Central memory CD4-positive, alpha-beta T cell (primary cell): ENCODE data around the gene TMEM134.
A peak's percentile ranks its signal among the peaks of the same experiment; 100 is the strongest.

Experiments
- DNase-seq: peaks from one replicate; pipeline ENCODE4 v3.0.0; 2022

TMEM134 gene

DNA sequence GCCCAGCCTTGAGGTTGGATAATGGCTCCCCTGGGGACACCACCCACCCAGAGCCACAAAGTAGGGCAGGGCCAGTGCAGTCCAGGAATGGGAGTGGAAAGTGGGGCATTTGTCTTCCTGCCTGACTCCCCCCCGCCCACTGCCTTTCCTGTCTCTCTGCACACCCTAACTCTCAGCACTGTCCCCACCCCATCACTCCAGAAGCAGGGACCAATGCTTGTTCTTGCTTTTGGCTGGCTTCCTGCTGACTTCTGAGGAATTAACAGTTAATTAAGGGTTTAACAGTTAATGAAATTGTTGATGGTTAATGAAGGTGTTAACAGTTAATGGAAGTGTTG, 31.4 kb upstream of the TMEM134 start:
- no peak for DNase-seq

DNA sequence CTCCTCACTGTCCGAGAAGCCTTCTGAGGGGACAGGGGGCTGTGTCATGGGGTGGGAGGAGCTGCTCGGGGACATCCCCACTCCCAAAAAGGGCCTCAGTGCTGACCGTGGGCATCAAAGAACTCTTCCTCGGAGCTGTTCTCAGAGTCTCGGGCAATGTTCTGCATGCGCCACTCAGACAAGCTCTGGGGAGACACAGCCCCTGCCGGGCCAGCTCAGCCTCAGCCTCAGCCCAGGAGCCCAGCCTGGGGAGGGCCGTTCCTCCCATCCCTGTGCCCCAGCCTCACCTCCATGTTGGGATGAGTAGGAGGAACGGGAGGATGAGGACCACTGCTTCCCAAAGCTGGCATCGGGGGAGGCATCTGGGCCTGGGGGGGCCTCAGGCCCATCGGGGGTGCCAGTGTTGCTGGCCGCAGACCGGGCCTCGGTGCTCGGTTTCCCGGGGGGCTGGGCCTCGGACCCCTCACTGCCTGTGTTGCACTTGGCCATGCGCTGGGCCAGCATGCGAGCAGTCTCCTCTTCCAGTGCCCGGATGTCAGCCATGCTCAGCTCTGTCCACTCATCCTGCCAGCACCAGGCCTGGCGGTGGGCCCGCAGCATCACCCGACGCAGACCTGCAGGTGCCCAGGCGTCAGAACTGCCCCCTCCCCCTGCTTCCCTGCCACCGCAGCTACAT, 30.9 kb upstream of the TMEM134 start:
- no peak for DNase-seq

DNA sequence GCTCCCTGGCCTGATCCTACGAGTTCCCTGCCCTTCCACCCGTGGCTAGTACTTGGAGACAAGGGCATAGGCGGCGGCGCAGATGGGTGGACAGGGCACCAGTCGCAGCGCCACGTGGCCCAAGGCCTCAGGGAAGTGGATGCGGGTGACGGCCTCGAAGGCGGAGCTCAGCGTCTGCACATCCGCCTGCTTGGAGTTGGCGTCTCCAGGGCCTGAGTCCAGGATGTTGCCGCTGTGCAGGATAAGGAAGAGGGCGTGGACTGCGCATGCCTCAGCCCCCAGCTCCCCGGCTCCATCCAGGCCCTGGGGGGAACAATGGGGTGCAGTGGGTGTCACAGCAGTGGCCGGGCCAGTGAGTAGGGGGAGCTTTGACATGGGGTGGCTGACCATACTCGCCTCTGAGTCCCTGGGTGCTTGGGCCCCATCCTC, 29.5 kb upstream of the TMEM134 start:
- no peak for DNase-seq

DNA sequence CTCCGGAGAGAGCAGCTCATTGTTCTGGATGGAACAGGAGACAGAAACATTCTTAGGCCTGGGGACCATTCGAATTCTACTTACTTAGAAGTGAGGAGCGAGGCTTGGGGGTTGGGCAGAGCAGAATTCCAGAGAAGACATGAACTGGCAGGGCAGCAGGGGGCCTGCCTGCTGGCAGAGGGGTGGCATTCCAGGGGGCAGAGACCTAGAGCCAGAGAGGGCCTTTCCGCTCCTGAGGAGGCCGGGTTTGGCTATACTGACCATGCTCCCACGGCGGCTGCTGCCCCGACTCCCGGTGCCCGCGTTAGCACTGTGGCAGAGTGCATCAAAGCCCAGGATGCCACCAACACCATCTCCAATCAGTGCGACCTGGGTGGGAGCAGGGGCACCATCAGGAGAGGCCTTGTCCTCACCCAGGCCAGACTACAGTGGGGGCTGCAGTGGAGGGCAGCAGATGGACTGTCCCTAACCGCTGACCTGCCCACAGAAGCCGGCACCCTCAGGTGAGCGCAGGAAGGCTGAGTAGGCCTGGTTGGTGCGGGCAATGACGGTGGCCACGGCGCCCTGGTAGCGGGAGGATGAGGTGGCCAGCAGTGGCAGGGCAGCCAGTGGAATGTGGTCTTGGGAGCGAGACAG, 28.7 kb upstream of the TMEM134 start:
- DNase-seq, result no peak

DNA sequence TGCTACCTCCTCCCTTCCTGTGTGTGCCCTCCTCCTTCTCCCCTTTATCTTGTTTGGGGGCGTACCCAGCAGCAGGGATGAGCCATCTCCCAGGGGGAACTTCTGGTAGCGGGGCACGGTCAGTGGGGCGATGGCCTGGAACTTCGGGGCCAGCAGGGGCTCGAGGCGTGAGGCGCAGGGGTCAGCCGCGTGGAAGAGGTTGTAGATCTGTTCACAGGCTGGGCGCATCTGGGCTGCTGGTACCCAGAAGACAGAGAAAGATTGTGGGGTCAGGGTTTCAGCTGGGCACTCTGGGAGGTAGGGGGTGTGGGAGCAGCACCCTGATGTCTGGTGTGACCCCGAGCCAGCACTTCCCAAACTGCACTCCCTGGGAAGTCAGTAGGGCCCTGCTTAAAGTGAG, 27.1 kb upstream of the TMEM134 start:
- no peak for DNase-seq

DNA sequence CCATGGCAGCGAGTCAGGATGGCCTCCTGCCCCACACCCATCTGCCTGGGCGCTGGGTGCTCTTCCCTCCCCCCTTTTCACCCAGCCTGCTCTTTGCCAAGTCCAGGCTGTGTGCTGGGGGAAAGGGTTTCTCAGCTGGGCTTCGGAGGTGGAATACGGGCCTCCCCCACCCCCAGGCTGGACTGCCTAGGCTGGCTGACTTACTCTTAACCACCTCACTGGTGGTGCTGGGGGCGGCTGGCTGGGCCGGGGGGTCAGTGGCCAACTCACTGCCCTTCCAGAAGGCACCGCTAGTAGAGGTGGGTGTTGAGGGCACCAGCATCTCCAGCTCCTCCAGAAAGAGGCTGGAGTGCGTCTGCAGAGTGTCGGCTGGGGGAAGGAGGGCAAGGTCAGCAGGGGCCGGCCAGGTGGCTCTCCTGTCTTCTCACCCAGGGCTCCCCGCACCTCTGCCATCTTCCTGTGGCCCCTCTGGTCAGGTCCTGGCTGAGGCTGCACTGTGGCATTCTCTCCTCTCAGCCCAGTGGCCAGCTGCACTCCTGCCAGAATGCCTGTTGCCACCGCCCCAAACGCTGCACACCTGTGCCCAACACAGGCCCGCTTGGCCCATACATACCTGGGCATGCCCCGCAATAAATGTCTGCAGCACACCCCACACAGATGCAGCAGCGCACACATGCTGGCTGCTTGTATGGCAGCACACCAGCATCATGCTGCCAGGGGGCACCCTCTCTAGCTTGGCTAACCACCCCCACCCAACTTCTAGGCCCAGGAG, 26.4 kb upstream of the TMEM134 start:
- no peak for DNase-seq

DNA sequence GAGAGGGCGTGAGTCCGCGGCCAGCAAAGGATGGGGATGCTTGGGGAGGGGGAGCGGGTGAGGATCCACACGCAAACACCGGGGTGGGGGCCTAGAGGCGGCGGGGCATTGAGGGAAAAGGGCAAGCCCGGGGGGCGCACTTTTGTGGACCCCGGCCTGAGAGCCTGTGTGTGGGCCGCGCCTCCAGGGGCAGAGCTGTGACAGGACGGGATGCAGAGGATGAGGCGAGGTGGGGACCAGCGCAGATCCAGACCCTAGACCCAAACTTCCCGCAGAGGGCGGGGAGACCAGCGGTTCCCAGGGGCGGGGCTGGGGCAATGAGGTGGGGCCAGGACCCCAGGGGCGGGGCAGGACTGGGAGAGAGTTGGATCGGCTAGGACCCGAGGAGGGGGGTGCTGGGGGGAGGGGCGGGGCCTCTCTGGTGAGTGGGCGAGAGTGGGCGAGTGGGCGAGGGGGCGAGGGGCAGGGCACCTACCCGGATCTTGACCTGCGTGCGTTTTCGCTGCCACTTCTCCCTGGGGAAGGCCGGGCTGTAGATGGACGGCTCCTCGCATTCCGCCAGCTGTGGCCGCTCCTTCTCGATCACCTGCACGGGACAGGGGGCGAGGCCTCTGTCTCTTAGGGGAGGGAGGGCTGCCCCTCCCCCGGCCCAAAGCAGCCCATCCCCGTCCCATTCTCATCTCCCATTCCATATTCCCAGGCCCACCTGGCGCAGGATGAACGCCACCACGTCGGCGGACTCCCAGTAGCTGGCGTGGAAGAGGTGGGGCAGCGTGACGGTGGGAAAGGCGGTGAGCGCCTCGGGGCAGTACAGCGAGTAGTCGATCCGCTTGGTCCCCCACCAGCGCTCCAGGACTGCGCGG, 25.6 kb upstream of the TMEM134 start:
- no peak for DNase-seq

DNA sequence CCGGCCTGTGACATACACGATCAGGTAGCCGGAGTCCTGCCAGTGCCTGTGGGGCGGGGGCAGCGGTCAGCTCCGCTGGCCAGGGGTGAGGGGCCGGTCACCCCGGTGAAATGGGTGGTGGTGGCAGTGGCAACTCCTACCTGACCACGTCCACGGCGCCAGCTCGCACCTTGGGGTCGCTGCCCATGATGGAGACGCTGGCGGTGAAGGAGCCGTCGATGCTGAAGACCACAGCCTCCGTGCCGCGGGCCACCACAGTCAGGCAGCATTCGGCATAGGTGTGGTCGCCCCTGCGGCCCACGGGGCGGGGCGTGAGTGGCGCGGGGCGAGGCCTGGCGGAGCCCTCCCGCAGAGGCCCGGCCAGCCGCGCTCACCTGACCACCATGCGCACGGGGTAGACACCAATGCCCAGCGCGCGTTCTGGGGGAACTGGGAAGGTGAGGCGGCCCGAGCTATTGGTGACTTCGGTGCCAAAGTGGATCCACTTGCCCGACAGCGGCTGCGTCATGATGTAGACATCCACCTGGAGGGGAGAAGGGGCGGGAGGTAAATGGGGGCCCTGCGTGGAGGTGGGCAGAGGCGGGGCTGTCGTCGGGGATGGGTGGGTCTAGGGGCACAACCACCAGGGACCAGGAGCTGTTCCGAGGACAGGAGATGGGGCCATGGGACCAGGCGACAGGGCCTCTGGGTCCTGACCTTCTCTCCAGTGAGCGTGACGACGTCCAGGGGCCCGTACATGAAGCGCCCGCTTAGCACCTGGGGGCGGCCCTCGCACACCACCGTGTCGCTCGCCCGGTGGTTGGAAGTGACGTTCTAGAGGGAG, 24.7 kb upstream of the TMEM134 start:
- no peak for DNase-seq

DNA sequence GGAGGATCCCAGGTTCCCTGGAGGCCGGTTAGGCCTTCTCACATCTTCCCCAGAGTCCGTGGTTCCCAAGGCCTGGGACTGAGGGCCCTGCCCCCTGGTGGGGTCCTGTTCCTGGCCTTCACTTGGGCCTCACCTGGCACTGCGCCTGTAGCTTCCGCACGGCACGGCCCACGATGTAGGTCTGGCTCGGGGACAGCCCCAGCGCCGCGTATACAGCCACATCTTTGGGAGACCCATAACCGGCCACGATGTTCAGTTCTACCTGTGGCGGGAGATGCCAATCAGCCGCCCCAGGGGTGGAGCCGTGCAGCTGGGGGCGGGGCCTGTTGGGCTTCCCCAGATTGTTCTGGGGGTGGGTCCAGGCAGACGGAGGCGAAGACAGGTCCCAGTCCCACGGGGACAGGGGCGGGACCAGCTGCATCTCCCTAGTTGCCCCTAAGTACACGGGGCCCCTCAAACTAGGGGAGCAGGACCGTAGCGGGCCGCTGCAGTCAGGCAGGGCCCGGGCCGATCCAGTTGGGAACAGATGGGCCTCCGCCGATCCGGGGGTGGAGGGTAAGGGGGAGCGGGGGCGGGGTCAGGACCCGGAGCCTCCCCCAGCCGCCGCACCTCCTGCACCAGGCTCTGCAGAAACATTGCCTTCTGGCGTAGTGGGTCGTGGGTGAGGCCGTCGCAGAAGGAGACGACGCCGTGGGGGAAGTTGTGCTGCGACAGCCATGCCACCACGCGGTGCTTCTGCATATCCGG, 23.9 kb upstream of the TMEM134 start:
- no peak for DNase-seq

DNA sequence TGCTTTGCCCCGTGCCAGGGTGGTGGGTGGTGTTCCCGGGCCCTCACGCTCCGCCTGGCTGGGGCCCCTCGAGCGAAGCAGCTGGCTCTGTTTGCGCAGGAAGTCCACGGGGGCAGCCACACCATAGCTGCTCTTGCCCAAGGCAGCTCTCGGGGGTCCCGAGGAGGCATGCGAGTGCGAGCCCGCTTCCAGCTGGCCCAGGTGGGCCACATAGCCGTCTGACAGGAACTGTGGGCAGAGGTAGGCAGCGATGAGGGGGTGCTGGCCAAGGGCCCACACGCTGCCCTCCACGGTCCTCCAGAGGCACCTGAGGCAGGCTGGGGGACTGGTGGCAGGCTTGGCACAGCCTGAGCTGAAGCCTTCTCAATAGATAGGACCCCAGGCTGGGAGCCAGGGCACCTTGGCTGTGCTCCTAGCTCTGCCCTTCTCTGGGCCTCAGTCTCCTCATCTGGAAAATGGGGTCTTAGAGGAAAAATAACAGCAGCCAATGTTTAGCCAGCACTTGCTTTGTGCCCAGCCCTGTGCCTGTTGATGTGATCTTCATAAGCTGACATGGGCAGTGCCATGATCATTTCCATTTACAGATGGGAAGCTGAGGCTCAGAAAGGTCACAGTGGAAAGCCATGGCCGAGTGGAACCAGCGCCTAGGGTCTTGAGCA, 23.1 kb upstream of the TMEM134 start:
- no peak for DNase-seq

DNA sequence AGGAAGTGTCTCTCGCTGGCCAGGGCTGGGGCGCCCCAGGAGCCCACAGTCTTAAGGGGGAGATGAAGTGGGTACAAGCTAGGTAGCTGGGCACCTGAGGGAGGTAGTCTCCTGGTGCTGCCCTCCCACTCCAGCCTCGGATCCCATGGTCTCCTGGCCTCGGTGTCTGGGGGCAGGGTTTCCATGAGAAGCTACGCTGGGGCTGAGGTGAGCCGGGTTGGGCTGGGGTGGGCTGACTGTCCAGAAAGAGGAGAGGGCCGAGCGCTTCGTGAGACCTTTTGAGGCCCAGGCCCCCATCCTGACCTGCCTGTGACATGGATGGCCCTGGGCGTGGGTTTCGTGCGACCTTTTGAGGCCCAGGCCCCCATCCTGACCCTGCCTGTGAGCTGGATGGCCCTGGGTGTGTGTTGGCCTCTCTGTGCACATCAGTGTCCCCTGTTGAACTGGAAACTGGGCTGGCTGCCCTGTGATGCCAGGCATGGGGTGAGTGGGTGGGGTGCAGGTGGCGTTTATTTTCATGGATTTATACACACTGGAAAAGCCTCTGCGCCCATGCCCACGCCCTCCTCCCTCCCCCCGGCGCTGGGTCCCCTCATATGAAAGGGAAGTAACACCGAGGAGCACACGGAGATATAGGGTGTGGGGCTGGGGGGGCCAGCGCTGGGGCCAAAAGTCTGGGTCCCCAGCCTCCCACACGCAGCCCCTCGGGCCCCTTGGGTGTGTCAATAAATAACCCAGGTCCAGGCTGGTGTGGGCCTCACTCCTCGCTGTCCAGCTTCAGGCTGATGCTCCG, 22.4 kb upstream of the TMEM134 start:
- no peak for DNase-seq

DNA sequence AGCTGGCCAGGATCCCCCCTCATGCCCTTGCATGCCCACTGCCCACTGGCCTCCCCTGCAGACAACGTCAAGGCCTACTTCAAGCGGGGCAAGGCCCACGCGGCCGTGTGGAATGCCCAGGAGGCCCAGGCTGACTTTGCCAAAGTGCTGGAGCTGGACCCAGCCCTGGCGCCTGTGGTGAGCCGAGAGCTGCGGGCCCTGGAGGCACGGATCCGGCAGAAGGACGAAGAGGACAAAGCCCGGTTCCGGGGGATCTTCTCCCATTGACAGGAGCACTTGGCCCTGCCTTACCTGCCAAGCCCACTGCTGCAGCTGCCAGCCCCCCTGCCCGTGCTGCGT, 21.6 kb upstream of the TMEM134 start:
- DNase-seq, result no peak

DNA sequence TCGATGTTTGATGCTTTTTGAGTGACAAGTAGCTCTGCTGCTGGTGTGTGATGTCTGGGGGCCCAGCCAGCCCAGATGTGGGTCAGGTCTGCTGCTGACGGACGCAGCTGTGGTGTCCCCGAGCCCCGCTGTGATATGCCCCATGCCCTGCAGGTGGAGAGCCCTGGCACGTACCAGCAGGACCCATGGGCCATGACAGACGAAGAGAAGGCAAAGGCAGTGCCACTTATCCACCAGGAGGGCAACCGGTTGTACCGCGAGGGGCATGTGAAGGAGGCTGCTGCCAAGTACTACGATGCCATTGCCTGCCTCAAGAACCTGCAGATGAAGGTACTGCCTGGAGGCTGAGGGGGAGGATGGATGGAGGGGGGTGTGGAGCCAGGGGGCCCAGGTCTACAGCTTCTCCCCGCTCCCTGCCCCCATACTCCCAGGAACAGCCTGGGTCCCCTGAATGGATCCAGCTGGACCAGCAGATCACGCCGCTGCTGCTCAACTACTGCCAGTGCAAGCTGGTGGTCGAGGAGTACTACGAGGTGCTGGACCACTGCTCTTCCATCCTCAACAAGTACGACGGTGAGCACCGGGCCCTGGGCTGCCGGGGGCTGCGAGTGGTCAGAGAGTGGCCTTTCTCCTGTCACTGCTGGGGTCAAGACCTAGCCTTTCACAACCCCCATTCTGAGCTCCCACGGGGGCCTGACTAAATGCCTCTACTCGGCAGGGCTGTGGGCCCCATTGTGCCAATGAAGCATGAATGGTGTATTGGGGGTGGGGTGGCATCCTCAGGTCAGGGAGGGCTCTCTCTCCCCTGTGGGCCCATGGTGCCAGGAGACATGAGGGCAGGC, 21.1 kb upstream of the TMEM134 start:
- DNase-seq, result no peak

DNA sequence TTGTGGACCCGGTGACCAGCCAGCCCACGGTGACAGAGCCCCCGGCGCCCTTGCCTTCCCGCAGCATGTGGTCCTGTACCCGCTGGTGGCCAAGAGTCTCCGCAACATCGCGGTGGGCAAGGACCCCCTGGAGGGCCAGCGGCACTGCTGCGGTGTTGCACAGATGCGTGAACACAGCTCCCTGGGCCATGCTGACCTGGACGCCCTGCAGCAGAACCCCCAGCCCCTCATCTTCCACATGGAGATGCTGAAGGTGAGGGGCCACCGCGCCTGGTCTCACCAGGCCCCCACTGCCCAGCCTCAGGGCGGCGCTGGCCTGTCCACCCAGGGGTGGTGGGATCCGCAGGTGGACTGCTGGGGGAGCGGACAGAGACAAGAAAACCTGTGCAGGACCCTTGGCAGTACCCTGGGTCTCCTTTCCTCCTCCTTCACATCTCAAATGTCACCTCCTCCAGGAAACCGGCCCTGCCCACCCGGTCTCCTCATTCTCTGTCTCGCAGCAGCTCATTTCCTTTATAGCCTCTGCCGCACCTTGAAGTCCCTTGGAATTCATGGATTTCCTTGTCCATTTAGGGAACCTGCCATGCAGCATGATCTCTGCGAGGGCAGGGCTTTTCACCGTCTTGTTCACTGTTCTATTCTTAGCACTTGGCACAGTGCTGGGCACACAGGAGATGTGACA, 20.3 kb upstream of the TMEM134 start:
- DNase-seq, result no peak

DNA sequence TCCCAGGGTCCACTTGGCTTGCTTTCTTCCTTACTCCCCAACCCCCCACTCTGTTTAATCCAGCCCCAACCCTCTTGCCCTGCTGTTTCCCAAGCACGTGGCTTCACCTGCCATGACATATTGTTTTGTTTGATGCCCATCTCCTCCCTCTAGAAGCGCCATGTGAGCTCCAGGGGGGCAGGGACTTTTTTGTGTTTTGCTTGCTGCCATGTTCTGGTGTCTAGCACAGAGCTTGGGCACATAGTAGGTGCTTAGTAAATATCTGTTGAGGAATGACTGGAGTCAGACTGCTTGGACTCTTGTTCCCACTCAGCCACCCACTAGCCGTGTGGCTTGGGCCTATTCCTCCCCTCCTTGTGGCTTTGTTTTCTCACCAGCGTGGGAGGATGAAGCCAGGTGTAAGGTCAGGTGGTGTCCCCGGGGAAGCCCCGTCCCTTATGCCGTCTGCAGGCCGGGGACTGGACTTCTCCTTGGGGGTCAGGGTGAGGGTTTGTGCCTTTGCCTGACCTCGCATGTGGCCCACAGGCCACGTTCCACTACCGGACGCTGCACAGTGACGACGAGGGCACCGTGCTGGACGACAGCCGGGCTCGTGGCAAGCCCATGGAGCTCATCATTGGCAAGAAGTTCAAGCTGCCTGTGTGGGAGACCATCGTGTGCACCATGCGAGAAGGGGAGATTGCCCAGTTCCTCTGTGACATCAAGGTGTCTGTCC, 17.6 kb upstream of the TMEM134 start:
- peak; percentile 22 for DNase-seq

DNA sequence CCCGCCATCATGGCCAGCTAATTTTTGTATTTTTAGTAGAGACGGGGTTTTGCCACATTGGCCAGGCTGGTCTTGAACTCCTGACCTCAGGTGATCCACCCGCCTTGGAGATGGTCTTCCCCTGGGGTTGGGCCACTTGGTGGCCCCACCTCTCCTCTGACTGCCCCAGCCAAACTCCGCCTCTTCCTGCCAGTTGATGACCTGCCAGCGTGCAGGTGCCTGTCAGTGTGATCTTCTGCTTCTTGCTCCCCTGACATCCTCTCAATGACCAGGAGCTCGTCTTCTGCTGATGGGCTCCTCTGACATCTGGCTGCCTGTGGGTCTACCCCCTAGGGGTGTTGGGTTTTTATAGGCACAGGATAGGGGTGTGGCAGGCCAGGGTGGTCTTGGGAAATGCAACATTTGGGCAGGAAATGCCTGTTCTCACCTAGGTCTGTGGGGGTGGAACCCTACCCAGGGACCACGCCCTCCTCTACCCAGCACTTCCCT, 16.9 kb upstream of the TMEM134 start:
- DNase-seq, result peak; percentile 35

DNA sequence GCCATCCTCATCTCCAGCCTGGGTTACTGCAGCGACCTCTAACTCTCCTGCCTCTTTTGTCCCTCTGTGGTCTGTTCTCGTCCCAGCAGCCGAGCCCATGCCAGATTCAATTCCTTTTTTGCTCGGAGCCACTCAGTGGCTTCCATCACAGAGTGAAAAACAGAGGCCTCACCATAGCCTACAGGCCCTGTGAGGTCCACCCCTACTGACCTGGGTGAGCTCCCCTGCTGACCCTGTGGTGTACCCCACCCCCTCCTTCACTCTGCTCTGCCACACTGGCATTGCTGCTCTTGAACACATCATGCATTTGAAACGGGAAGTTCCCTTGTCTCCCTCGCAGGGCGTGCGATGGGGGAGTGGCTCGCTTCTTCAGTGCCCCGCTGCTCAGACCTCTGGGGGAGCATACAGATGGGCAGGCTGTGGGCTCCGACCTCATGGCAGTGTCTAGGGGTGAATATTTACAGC, 15.8 kb upstream of the TMEM134 start:
- peak; percentile 61 for DNase-seq
